Stomach (tissue), 4 donors: ENCODE results near the gene ZNF654.
"Not testable (repeated sequence)": the region's sequence is repeated elsewhere in the genome, so short reads cannot be mapped to it uniquely, and the experiment has no call there.

ENCODE experiments used
- CTCF ChIP-seq, 7 experiments: fragments of 450-650 bp in 4 of 7; fragments of 200-600 bp in 3 of 7; sonication (generic) in 3 of 7; IDR thresholded peaks; one replicate each; pipeline ENCODE4 v1.5.1; 2016 to 2019; ENCODE audit warnings: antibody characterized with exemption in 7 of 7, control low read depth in 2 of 7, mild to moderate bottlenecking in 1 of 7
- EP300 ChIP-seq: sonication (generic); formaldehyde crosslinking; IDR thresholded peaks from one replicate; pipeline ENCODE4 v1.6.1; 2017; ENCODE audit warnings: antibody characterized with exemption
- POLR2AphosphoS5 ChIP-seq, 3 donors: sonication (generic); formaldehyde crosslinking; IDR thresholded peaks; one replicate each; pipeline ENCODE4 v1.6.1; 2016; ENCODE audit warnings: antibody characterized with exemption in 3 of 3

GRCh38 chr3:88015656-88016055, 43.4 kb upstream of the ZNF654 start:
- TF ChIP-seq CTCF (IDR thresholded peaks at IDR 0.05); POLR2AphosphoS5 (IDR thresholded peaks at IDR 0.05); EP300: not testable (repeated sequence)
